HepG2 (cell line): Measurements from ENCODE around the gene SIGLEC1. TPM values are rescaled to one million over a fixed set of nuclear protein-coding genes. Genes with fewer than 3 reads are reported as not detected.

Experiments used
- GLI4 ChIP-seq: sonication (generic); formaldehyde crosslinking; IDR thresholded peaks from 2 replicates; pipeline ENCODE4 v1.5.1; 2020; ENCODE audit warnings: missing genetic modification reagents, mild to moderate bottlenecking, moderate library complexity, borderline replicate concordance
- KDM5B ChIP-seq: sonication (generic); formaldehyde crosslinking; IDR thresholded peaks from 2 replicates; pipeline ENCODE4 v1.4.0; 2020; ENCODE audit warnings: missing genetic modification reagents, mild to moderate bottlenecking, borderline replicate concordance
- NCOR1 ChIP-seq: fragments of 200-600 bp; sonication (generic); IDR thresholded peaks from 2 replicates; pipeline ENCODE4 v1.7.0; 2017; ENCODE audit warnings: antibody characterized with exemption, low read length, borderline replicate concordance
- TEAD3 ChIP-seq: optimal IDR thresholded peaks from 2 replicates; pipeline ENCODE3; 2016; ENCODE audit warnings: borderline replicate concordance
- ZEB1 ChIP-seq: IDR thresholded peaks from 2 replicates; pipeline ENCODE4 v1.6.1; 2012; ENCODE audit warnings: mild to moderate bottlenecking, low read depth, inconsistent platforms; ENCODE audit not compliant: insufficient replicate concordance
- ZFP90 ChIP-seq: sonication (generic); formaldehyde crosslinking; IDR thresholded peaks from 2 replicates; pipeline ENCODE4 v1.8.0; 2022; ENCODE audit warnings: missing genetic modification reagents, mild to moderate bottlenecking, inconsistent platforms, borderline replicate concordance
- ZMYM3 ChIP-seq: sonication (generic); formaldehyde crosslinking; IDR thresholded peaks from 2 replicates; pipeline ENCODE4 v1.5.1; 2020; ENCODE audit warnings: mild to moderate bottlenecking, missing genetic modification reagents
- polyA plus RNA-seq, 8 experiments: library from polyadenylated mRNA; depleted of rRNA in 3 of 8; stranded (reverse) in 7 of 8; unstranded in 1 of 8; fragments of >200 nt; fragmentation: Illumina TruSeq in 4 of 8; extraction: Trizol in 4 of 8; gene quantifications; 2 replicates each; pipeline versions ENCODE4 v1.2.1 to v1.2.3, GENCODE V29; 2011 to 2016; ENCODE audit warnings: low read depth in 4 of 8, missing spikeins in 1 of 8, mixed read lengths in 1 of 8; ENCODE audit not compliant: insufficient read depth in 1 of 8
- total RNA-seq, 5 experiments: library from RNA; depleted of rRNA; stranded (reverse); fragments of >200 nt; fragmentation: Illumina TruSeq; extraction: Trizol; gene quantifications; 2 replicates each; pipeline ENCODE4 v1.2.3, GENCODE V29; 2016; ENCODE audit warnings: low read depth in 1 of 5
- TF ChIP-seq, protein P1 (sequence below): sonication (generic); formaldehyde crosslinking; IDR thresholded peaks from 2 replicates; pipeline ENCODE4 v1.4.0; 2020; ENCODE audit warnings: mild to moderate bottlenecking, missing genetic modification reagents, borderline replicate concordance

The SIGLEC1 gene
- total and polyA plus RNA-seq, 2 of the 13 experiments (the other 11 are each of a cell fraction or from before 2014, with no cell fraction given): 0.01 TPM; not detected in 1

DNA sequence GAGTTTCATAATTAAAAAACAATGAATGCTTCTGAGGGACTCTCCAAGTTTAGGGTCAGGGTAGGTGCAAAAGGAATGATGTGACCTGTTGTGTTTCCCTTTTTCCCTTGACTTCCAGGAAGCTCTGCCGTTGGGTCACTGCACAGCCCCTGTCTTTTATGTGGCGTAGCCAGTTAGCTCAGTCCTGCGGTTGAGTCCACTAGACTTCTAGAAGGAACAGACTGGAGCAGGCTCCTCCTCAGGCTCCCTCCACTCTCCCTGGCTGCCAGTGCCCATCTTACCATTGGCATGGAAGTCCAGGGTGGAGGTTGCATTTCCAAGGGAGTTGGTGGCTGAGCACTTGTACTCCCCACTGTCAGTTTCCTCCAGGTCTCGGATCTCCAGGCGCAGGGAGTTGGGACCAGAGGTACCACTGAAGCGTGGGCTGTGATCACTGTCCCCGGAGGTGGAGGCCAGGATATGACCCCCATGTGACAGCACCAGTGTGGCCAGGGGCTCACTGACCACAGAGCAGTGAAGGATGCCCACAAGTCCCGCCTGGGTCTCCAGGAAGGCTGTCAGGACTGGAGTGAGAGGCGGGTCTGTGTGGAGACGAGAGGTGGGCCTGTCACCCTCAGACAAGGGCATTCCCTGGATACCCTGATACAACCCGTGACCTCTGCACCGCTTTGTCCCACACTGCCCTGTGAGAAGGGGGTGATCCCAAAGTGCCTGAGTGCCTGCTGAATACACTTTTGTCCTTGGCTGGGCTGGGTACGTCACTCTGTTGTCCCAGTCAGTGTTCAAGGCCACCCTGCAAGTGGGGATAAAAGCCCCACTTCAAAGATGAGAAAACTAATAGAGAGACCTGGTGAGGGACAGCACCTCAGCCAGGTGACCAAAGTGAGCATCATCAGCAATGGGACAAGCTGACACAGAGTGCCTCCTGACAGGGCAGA is 11.1 kb downstream of the SIGLEC1 start (continued):
- TF ChIP-seq NCOR1 (no peak), ZEB1 (peak; percentile 47), GLI4 (no peak), TEAD3 (CRISPR knock-in tag) (peak; percentile 57), ZMYM3 (peak; percentile 51), ZFP90 (no peak), KDM5B (CRISPR knock-in tag) (0 out of 2 replicates have a peak, but pooled peaks have one; percentile 34)
- TF ChIP-seq, protein P1, sequence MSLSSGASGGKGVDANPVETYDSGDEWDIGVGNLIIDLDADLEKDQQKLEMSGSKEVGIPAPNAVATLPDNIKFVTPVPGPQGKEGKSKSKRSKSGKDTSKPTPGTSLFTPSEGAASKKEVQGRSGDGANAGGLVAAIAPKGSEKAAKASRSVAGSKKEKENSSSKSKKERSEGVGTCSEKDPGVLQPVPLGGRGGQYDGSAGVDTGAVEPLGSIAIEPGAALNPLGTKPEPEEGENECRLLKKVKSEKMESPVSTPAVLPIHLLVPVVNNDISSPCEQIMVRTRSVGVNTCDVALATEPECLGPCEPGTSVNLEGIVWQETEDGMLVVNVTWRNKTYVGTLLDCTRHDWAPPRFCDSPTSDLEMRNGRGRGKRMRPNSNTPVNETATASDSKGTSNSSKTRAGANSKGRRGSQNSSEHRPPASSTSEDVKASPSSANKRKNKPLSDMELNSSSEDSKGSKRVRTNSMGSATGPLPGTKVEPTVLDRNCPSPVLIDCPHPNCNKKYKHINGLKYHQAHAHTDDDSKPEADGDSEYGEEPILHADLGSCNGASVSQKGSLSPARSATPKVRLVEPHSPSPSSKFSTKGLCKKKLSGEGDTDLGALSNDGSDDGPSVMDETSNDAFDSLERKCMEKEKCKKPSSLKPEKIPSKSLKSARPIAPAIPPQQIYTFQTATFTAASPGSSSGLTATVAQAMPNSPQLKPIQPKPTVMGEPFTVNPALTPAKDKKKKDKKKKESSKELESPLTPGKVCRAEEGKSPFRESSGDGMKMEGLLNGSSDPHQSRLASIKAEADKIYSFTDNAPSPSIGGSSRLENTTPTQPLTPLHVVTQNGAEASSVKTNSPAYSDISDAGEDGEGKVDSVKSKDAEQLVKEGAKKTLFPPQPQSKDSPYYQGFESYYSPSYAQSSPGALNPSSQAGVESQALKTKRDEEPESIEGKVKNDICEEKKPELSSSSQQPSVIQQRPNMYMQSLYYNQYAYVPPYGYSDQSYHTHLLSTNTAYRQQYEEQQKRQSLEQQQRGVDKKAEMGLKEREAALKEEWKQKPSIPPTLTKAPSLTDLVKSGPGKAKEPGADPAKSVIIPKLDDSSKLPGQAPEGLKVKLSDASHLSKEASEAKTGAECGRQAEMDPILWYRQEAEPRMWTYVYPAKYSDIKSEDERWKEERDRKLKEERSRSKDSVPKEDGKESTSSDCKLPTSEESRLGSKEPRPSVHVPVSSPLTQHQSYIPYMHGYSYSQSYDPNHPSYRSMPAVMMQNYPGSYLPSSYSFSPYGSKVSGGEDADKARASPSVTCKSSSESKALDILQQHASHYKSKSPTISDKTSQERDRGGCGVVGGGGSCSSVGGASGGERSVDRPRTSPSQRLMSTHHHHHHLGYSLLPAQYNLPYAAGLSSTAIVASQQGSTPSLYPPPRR (CRISPR knock-in tag): no peak
